T-helper 22 cell (primary cell): ENCODE measurements around the gene CFAP65.

Source experiments
- DNase-seq: peaks from one replicate; pipeline ENCODE4 v3.0.0-alpha.2; 2020; ENCODE audit warnings: low read depth

Gene CFAP65

DNA sequence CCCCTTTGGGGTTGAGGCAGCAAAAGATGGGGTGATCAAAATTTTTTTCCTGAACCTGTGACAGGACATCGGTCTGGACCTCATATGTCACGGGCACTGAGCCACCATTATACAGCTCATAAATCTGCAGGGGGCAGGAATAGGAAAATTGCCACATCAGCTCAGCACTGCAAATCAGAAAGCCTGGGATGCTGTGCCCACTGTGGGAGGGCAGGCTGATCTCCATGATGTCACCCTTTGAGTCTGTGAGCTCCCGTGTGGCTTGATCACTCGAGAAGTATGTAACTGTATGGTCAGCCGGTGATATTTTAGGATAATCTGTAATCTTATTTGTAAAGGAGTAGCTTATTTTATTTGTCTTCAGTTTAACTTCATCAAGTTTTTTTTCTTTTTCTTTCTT lies 30.4 kb downstream of the CFAP65 start:
- no peak for DNase-seq

GRCh38 chr2:219010162-219010756 lies 31.1 kb downstream of the CFAP65 start:
- DNase-seq, result no peak

DNA sequence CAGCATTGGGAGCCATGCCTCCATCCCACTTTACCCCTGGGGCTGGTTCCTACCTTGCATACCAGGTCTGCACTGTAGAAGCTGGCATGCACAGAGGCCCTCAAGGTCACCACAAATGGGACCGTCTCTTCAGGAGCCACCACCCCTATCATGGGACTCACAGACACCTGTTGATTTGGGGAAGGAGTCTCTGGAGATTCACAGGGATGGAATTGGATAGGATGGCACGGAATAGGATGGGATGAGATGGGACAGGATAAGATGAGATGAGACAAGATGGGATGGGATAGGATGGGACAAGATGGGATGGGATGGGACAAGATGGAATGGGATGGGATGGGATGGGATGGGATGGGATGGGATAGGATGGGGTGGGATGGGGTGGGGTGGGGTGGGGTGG lies 32.0 kb downstream of the CFAP65 start:
- no peak for DNase-seq

- no peak for DNase-seq
Measured at GRCh38 chr2:219003979-219004378, 37.3 kb downstream of the CFAP65 start.

GRCh38 chr2:219003267-219003634 lies 38.1 kb downstream of the CFAP65 start:
- DNase-seq, result no peak

- DNase-seq, result peak; percentile 25
Measured at GRCh38 chr2:219002395-219003266, 38.7 kb downstream of the CFAP65 start.

- no peak for DNase-seq
Measured at GRCh38 chr2:219001577-219002394, 39.5 kb downstream of the CFAP65 start.

- no peak for DNase-seq
Measured at GRCh38 chr2:219001100-219001576, 40.2 kb downstream of the CFAP65 start.

GRCh38 chr2:219000569-219000960 lies 40.8 kb downstream of the CFAP65 start:
- DNase-seq, result no peak

- no peak for DNase-seq
Measured at GRCh38 chr2:218999881-219000568, 41.3 kb downstream of the CFAP65 start.

DNA sequence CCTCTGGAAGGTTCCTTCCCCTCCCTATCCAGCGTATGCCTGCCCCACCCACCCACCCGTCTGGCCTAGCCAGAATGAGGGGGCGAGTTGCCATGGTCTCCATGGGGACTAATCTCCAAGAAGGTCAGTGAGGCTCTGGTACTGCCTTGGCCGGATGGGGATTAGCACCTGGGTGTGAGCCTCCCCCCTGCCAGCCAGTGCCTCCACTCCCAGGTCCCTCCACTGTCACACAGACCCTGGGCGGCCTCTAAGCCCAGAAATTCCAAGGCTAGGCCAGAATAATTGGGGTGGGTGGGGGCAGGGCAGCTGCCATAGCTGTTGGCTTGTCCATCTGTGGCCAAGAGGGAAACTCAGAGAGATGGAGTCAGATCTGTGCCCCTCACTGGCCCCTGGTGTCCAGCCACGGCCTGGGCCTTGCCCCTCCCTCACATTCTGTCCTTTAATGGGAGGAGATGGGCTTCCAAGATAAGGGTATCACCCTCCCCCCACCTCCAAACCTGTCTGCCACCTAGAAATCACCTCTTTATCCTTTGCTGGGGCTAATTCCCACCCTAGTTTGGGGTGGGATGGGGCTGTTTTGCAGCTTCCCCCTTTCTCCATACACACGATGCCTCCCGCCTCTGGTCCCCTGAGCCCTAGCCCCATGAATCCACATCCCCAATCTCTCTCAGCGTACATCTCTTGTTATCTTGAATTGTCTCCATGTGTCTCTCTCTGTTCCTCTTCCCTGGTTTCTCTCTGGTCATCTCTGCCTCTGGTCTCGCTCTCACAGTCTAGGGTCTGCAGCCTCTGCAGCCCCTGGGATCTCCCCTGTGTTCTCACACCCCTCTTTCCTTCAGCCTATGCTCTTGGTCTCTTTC lies 42.1 kb downstream of the CFAP65 start:
- no peak for DNase-seq

DNA sequence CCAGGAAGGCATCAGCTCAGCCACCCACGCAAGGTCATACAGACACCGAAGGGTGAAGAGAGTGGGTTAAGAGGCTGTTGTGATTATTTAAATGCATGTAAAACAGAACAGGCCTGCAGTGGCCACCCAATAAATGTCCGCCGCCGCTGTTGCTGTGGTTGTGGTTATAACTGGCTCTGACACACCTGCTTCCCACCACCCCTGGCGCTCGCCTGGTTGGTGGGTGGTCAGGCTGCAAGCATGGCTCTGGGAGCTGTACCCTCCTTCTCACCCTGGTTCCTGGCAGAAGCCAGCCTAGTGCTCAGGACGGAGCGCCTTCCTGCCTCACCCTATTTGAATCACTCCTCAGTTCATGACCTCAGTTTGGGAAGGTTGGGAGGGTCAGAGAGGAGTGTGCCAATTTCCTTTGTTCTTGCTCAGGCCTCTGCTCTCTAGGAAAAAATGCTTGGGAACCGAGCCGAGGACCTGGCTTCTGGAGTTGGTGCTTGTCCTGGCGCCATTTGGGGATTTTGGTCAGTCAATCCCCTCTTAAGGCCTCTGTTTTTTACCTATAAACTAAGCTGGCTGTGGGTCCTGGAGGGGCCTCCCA lies 42.8 kb downstream of the CFAP65 start:
- no peak for DNase-seq

DNA sequence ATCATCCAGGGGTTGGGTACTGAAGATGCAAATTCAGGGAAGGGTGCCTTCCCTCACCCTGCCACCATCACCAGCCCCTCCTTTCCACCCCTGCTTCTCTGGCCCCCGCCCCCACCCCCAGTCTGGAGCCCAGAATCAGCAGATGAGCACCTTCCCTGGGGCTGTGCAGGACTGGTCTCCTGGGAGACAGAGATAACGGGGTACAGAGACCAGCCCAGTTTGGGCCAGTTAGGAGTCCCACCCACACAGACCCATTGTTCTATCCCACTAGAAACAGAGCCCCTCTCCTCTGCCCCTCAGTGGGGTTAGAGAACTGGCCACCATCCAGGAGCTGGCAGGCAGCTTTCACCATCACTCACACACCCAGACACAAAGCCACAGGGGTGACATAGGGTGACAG lies 43.6 kb downstream of the CFAP65 start:
- no peak for DNase-seq

GRCh38 chr2:218996937-218997336 lies 44.4 kb downstream of the CFAP65 start:
- DNase-seq, result no peak

DNA sequence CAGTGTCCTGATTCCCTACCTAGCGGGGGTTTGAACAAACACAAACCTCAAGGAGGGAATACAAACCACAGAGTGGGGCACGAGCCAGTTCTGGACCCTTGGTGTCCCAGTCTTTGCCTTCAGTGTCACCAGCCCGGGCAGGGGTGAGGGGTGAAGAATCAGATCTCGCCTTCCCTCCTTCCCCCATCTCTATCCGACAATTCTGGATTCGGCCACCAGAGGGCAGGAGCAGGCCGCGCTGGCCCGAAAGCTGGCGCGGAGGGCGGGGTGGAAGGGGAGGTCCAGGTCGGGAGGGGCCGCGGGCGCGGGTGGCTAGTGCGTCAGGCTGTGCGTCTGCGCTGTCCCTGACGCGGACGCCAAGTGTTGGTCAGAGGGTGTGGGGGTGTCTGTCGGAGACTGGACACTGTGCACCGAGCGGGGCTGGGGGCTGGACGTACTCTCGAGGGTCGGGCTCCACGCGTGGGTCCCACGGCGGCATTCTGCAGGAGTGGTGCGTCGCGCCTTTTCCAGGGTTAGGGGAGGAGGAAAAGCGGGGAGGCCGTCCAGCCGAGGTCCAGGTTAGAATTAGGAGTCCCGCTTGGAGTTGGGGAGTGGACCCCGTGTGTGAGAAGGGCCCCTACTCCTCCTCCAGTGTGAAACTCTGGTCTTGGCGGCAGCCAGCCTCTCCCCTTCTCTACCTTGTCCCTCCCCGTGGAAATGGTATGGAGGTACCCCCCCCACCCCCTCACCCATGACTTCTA lies 45.2 kb downstream of the CFAP65 start:
- peak; percentile 41 for DNase-seq

DNA sequence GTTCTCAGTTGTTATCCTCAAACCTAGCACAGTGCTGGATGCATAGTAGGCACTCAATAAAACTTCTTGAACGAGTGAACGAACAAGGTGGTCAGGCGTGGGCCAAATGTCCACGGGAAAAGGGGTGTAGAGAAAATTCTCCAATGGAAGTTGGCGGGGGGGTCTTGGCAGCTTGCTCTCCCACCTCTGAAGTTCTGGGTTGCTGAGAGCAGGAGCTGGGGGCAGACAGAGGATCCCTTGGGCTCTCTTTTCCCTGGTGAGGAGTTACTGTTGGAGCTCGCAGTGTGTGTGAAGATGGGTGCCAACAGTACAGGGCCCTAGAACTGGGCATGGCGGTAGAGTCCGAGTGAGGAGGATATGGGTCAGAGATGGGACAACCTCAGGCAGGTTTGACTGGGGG lies 45.8 kb downstream of the CFAP65 start:
- DNase-seq, result no peak

- DNase-seq, result no peak
Measured at GRCh38 chr2:218993345-218994315, 47.7 kb downstream of the CFAP65 start, which contains the start of gene CRYBA2. TSS of gene CRYBA2 (minus strand) at chr2:218993422. CDS start at chr2:218993176, 246 bp downstream.

DNA sequence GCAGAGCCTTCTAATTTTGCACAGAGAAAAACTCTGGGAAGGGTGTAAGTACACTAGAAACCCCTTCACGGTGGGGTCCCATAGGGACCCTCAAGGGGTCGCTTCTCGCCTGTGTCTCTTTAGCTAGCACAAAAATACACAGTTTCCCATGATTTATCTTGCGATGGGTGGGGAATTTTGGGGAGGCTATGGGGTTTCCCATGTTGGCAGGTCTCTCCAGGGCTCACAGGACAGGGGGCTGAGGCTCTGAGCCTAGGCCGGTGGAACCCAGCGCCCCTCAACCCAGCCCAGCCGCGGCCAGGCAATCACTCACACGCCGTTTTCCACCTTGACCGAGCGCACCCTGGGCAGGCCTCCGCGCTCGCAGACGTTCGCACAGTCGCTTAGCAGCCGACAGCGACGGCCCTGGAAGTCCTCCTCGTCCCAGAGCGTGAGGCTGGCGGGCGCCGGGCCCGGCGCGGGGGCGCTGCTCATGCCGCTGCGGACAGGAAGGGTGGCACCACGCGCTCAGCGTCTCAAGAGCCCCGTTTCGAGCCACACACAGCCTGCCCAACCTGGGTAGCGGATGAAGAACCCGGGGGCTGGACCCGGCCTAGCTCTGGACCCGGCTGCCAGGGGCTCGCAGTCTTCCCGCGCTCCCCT lies 48.5 kb downstream of the CFAP65 start:
- no peak for DNase-seq
